ENCODE data around the gene CFB. TPM values are rescaled to one million over a fixed set of nuclear protein-coding genes. Genes with fewer than 3 reads are reported as not detected.
"Not testable (repeated sequence)": the region's sequence is repeated elsewhere in the genome, so short reads cannot be mapped to it uniquely, and the experiment has no call there.

CFB gene
- total RNA-seq, 3 donors from 2014 or later = 36.3 to 177 (median 130) TPM

DNA sequence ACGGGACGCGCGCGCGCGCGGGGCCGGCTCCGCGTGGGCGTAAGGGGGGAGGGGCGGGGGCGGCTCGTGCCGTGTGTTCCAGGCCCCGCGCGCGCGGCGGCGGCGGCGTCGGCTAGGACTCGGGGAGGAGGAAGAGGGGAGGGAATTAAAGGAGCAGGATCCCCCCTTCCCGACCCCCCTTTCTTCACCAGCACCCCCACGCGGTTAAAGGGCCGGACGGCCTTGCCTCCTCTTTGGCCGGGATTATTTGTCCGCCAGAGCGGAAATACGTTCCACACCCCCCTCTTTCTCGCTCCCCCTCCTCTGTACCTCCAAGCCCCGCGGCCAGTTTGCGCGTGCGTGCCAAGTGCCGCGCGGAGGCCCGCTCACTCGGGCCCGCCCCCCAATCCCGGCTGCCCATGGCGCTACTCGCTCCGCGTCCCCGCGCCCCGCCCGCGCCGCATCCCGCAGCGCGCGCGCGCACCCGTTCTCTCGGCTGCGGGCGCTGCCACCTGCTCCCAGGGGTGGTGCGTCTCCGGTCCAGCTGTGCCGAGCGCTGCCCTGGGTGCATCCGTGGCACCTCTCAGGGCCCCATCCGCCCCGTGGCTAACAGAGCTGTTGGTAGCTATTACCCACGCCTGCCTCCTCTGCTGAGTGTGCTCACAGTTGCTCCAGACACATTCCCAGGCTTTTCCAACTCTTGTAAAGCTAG, 43.8 kb upstream of the CFB start, which contains the start of gene ZBTB12:
Gene ZBTB12, minus strand, starts transcription at position 134 of the 691 bp plus-strand sequence. CDS start 781 bp downstream, outside the sequence.
- H3K36me3 ChIP-seq = no peaks in the 10 kb centered on the region
- H3K9me3 ChIP-seq = no peaks in the 10 kb centered on the region
- peaks cover 0 to 4% of the 10 kb centered on the region in 2 donors for H3K4me1 ChIP-seq
- intact Hi-C loops (cut with DNase I; ENCODE audit: low total_unique reads) = loop anchor here (2.0 kb wide), 1 partner anchor 69 kb away; no protein-coding TSS in a partner anchor
- TF ChIP-seq POLR2AphosphoS5 (IDR thresholded peaks at IDR 0.05) (peak in 2 of 3 donors; percentile 42 to 54), POLR2A (IDR thresholded peaks at IDR 0.05) (no peak)
- TF ChIP-seq, protein P1, sequence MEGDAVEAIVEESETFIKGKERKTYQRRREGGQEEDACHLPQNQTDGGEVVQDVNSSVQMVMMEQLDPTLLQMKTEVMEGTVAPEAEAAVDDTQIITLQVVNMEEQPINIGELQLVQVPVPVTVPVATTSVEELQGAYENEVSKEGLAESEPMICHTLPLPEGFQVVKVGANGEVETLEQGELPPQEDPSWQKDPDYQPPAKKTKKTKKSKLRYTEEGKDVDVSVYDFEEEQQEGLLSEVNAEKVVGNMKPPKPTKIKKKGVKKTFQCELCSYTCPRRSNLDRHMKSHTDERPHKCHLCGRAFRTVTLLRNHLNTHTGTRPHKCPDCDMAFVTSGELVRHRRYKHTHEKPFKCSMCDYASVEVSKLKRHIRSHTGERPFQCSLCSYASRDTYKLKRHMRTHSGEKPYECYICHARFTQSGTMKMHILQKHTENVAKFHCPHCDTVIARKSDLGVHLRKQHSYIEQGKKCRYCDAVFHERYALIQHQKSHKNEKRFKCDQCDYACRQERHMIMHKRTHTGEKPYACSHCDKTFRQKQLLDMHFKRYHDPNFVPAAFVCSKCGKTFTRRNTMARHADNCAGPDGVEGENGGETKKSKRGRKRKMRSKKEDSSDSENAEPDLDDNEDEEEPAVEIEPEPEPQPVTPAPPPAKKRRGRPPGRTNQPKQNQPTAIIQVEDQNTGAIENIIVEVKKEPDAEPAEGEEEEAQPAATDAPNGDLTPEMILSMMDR (IDR thresholded peaks at IDR 0.05) = peak in 1 of 3 donors; percentile 8
- H3K27ac ChIP-seq = peak within 1 kb of the TSS; percentile 82 to 83
- H3K4me3 ChIP-seq = peak within 1 kb of the TSS; percentile 59 to 80 (median 76)
- DNase-seq (ENCODE audit: low spot score in 2 of 2) = peak; percentile 88 to 93
- H3K27me3 ChIP-seq = no peaks in the 10 kb centered on the region

- Histone ChIP-seq H3K4me1 (peaks cover 0 to under 1% of the 10 kb centered on the region in 2 donors), H3K27ac (no peak overlapping the region), H3K36me3 (no peaks in the 10 kb centered on the region), H3K9me3 (no peaks in the 10 kb centered on the region), H3K4me3 (no peak overlapping the region), H3K27me3 (no peaks in the 10 kb centered on the region)
- intact Hi-C loops (cut with DNase I; ENCODE audit: low total_unique reads) = no loop called here
- DNase-seq (ENCODE audit: low spot score in 2 of 2) = no peak
- TF ChIP-seq POLR2A (IDR thresholded peaks at IDR 0.05) (no peak), POLR2AphosphoS5 (IDR thresholded peaks at IDR 0.05) (no peak)
- TF ChIP-seq, protein P1 (IDR thresholded peaks at IDR 0.05) = no peak
Observed at GRCh38 chr6:31903957-31904356, 41.9 kb upstream of the CFB start.

GRCh38 chr6:31905041-31905440, 40.9 kb upstream of the CFB start:
- H3K4me3 ChIP-seq = no peak overlapping the region
- no peak for DNase-seq (ENCODE audit: low spot score in 2 of 2)
- H3K27ac ChIP-seq = no peak overlapping the region
- no peaks in the 10 kb centered on the region for H3K9me3 ChIP-seq
- TF ChIP-seq POLR2A (IDR thresholded peaks at IDR 0.05) = no peak
- TF ChIP-seq, protein P1 (IDR thresholded peaks at IDR 0.05) = no peak
- no peak for TF ChIP-seq POLR2AphosphoS5 (IDR thresholded peaks at IDR 0.05)
- no peaks in the 10 kb centered on the region for H3K27me3 ChIP-seq
- H3K36me3 ChIP-seq = no peaks in the 10 kb centered on the region
- no peaks in the 10 kb centered on the region for H3K4me1 ChIP-seq
- intact Hi-C loops (cut with DNase I; ENCODE audit: low total_unique reads) = no loop called here

- no peak for DNase-seq (ENCODE audit: low spot score in 2 of 2)
- intact Hi-C loops (cut with DNase I; ENCODE audit: low total_unique reads) = no loop called here
- no peaks in the 10 kb centered on the region for H3K9me3 ChIP-seq
- no peak overlapping the region for H3K27ac ChIP-seq
- no peaks in the 10 kb centered on the region for H3K27me3 ChIP-seq
- H3K4me3 ChIP-seq = no peak overlapping the region
- H3K4me1 ChIP-seq = no peaks in the 10 kb centered on the region
- H3K36me3 ChIP-seq = no peaks in the 10 kb centered on the region
- TF ChIP-seq POLR2AphosphoS5 (IDR thresholded peaks at IDR 0.05) (no peak), POLR2A (IDR thresholded peaks at IDR 0.05) (no peak)
- TF ChIP-seq, protein P1 (IDR thresholded peaks at IDR 0.05) = no peak
Observed at GRCh38 chr6:31906122-31906521, 39.8 kb upstream of the CFB start.

GRCh38 chr6:31906727-31907126, 39.2 kb upstream of the CFB start:
- H3K27me3 ChIP-seq; H3K4me3 ChIP-seq; intact Hi-C loops (cut with DNase I; ENCODE audit: low total_unique reads); H3K27ac ChIP-seq; DNase-seq (ENCODE audit: low spot score in 2 of 2); H3K4me1 ChIP-seq; H3K9me3 ChIP-seq; H3K36me3 ChIP-seq: not testable (repeated sequence)
